Mesothelial cell of epicardium (in vitro differentiated cells): Measurements from ENCODE around the gene FAM193A. TPM values are rescaled to one million over a fixed set of nuclear protein-coding genes. Genes with fewer than 3 reads are reported as not detected.
"Not testable (repeated sequence)": the region's sequence is repeated elsewhere in the genome, so short reads cannot be mapped to it uniquely, and the experiment has no call there.

Experiments used
- DNase-seq, 2 experiments: peaks; one replicate each; pipeline ENCODE4 v3.0.0; 2021; ENCODE audit warnings: low spot score in 2 of 2; ENCODE audit not compliant: unreplicated experiment in 2 of 2
- H3K27ac Mint-ChIP-seq: 2 replicates; pipeline ENCODE4 v1.8.0; 2021; ENCODE audit warnings: mixed read lengths
- H3K27me3 Mint-ChIP-seq: 2 replicates; pipeline ENCODE4 v1.8.0; 2021; ENCODE audit warnings: low read depth, mixed read lengths
- H3K36me3 Mint-ChIP-seq: 2 replicates; pipeline ENCODE4 v1.8.0; 2021; ENCODE audit warnings: mixed read lengths
- H3K4me1 Mint-ChIP-seq: 2 replicates; pipeline ENCODE4 v1.8.0; 2021; ENCODE audit warnings: mixed read lengths
- H3K4me3 Mint-ChIP-seq: 2 replicates; pipeline ENCODE4 v1.8.0; 2021; ENCODE audit warnings: mild to moderate bottlenecking, moderate library complexity, mixed read lengths
- H3K9me3 Mint-ChIP-seq: 2 replicates; pipeline ENCODE4 v1.8.0; 2021; ENCODE audit warnings: mixed read lengths
- total RNA-seq: library from RNA; stranded (reverse); gene quantifications from 3 replicates; pipeline ENCODE4 v1.2.1, GENCODE V29; 2021
- TF ChIP-seq, protein P1 (sequence below): fragments of 200-600 bp; sonication (generic); IDR thresholded peaks from one replicate; pipeline ENCODE4 v1.5.0; 2021; ENCODE audit warnings: antibody characterized with exemption; ENCODE audit not compliant: unreplicated experiment

The FAM193A gene
- total RNA-seq, 1 donor from 2014 or later, result 48.1 TPM

DNA sequence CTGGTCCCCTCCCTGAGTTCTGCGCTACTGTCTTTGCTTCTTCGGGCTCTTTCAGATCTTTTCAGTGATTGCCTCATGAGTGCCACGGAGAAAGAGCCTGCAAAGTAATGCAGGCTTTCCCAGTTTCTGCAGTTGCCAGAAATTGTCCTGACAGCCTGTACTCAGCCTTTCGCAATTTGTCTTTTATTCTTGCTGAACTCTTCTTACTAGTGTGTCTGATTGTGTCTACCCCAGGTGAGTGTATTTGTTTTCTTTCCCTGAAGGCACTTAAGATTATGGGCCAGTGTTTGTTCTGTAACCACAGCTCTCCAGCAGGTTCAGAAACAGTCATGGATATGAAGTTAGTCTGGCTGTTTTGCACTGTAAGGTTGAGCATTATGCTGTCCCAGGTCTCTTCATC lies 47.1 kb downstream of the FAM193A start:
- DNase-seq, result no peak
- TF ChIP-seq, protein P1, sequence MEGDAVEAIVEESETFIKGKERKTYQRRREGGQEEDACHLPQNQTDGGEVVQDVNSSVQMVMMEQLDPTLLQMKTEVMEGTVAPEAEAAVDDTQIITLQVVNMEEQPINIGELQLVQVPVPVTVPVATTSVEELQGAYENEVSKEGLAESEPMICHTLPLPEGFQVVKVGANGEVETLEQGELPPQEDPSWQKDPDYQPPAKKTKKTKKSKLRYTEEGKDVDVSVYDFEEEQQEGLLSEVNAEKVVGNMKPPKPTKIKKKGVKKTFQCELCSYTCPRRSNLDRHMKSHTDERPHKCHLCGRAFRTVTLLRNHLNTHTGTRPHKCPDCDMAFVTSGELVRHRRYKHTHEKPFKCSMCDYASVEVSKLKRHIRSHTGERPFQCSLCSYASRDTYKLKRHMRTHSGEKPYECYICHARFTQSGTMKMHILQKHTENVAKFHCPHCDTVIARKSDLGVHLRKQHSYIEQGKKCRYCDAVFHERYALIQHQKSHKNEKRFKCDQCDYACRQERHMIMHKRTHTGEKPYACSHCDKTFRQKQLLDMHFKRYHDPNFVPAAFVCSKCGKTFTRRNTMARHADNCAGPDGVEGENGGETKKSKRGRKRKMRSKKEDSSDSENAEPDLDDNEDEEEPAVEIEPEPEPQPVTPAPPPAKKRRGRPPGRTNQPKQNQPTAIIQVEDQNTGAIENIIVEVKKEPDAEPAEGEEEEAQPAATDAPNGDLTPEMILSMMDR, result no peak

DNA sequence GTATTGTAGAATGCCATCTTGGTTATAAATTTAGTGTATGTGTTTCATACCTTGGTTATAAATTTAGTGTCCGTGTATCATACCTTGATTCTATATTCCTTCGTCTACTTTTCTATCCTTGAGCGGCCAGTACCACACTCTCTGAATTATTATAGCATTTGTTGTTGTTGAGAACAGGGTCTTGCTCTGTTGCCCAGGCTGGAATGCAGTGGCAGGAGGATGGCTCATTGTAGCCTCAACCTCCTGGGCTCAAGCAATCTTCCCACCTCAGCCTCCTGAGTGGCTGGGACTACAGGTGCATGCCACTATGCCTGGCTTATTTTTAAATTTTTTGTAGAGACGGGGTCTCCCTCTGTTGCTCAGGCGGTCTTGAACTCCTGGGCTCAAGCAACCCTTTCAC lies 50.1 kb downstream of the FAM193A start:
- H3K27ac Mint-ChIP-seq, result no peak overlapping the region
- peaks cover 4% of the 10 kb centered on the region for H3K36me3 Mint-ChIP-seq
- no peak overlapping the region for H3K4me3 Mint-ChIP-seq
- H3K4me1 Mint-ChIP-seq, result peaks cover 21% of the 10 kb centered on the region
- TF ChIP-seq, protein P1, result no peak
- DNase-seq, result no peak
- H3K9me3 Mint-ChIP-seq, result no peaks in the 10 kb centered on the region
- no peaks in the 10 kb centered on the region for H3K27me3 Mint-ChIP-seq

More for the DNA sequence above, 47.1 kb downstream of the FAM193A start:
- H3K9me3 Mint-ChIP-seq, result peaks cover 12% of the 10 kb centered on the region
- no peaks in the 10 kb centered on the region for H3K27me3 Mint-ChIP-seq
- peak overlapping the region; percentile 7 for H3K4me3 Mint-ChIP-seq
- H3K36me3 Mint-ChIP-seq, result peaks cover 19% of the 10 kb centered on the region
- H3K27ac Mint-ChIP-seq, result peak overlapping the region; percentile 53
- H3K4me1 Mint-ChIP-seq, result peaks cover 12% of the 10 kb centered on the region

DNA sequence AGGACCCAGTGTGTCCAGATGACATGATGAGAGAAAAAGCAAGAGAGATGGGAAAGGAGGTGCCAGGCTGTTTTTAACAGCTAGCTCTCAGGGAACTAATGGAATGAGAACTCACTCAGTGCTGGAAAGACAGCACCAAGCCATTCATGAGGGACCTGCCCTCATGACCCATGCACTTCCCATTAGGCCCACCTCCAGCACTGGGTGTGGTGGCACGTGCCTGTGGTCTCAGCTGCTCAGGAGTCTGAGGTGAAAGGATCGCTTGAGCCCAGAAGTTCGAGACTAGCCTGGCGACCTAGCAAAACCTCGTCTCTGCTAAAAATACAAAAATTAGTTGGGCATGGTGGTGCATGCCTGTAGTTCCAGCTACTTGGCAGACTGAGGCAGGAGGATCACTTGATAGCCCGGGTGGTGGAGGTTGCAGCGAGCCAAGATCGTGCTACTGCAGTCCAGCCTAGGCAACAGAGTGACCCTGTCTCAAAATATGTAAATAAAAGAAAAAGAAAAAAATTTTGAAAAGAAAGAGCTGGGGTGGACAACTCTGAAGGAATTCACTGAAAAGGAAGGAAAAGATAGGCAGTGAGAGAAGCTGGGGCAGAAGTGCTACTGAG lies 50.9 kb downstream of the FAM193A start:
- no peak overlapping the region for H3K27ac Mint-ChIP-seq
- no peak overlapping the region for H3K4me3 Mint-ChIP-seq
- H3K36me3 Mint-ChIP-seq, result peaks cover under 1% of the 10 kb centered on the region
- H3K27me3 Mint-ChIP-seq, result no peaks in the 10 kb centered on the region
- peaks cover 21% of the 10 kb centered on the region for H3K4me1 Mint-ChIP-seq
- TF ChIP-seq, protein P1, result no peak
- no peak for DNase-seq
- H3K9me3 Mint-ChIP-seq, result no peaks in the 10 kb centered on the region

DNA sequence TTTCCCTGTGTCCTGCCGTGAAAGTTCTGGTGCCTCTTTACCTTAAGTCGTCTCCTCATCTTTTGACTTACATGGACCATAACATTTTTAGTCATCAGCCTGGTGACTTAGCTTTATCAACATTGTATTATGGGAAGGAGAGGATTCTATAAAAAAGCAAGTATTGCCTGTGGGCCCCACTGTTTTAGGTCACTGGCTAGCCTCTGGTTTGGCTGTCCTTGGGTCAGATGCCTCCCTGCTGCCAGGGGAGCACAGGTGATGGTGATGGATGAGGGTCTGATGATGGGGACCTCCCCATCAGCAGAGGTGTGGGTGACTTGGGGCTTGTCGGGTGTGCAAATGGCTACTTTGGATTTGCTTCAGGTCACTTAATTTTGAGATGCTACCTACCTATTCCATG lies 51.8 kb downstream of the FAM193A start:
- H3K4me1 Mint-ChIP-seq, result peaks cover 15% of the 10 kb centered on the region
- TF ChIP-seq, protein P1, result no peak
- DNase-seq, result no peak
- no peaks in the 10 kb centered on the region for H3K36me3 Mint-ChIP-seq
- H3K27ac Mint-ChIP-seq, result no peak overlapping the region
- no peaks in the 10 kb centered on the region for H3K27me3 Mint-ChIP-seq
- H3K4me3 Mint-ChIP-seq, result no peak overlapping the region
- H3K9me3 Mint-ChIP-seq, result no peaks in the 10 kb centered on the region

DNA sequence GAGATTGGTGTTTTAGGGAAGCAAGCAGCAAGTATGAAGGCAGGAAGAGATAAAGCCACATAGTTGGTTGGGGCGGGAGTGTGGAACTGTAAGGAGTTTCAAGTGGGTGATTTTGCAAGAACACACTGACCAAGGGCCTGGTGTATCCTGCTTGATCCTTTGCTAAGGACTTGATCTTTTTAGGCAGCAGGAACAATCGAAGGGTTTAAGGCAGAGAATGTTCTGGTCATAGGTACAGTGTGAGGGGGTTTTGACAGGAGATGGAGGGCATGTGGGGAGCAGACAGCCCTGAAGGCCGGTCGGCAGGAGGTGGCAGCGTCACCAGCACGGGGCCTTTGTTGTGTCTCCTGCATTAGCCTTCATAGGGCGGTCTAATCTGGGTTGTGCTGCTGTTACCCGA lies 54.7 kb downstream of the FAM193A start:
- no peaks in the 10 kb centered on the region for H3K27me3 Mint-ChIP-seq
- DNase-seq, result no peak
- H3K9me3 Mint-ChIP-seq, result no peaks in the 10 kb centered on the region
- peaks cover 15% of the 10 kb centered on the region for H3K4me1 Mint-ChIP-seq
- TF ChIP-seq, protein P1, result no peak
- peak overlapping the region; percentile 70 for H3K27ac Mint-ChIP-seq
- H3K4me3 Mint-ChIP-seq, result no peak overlapping the region
- no peaks in the 10 kb centered on the region for H3K36me3 Mint-ChIP-seq

DNA sequence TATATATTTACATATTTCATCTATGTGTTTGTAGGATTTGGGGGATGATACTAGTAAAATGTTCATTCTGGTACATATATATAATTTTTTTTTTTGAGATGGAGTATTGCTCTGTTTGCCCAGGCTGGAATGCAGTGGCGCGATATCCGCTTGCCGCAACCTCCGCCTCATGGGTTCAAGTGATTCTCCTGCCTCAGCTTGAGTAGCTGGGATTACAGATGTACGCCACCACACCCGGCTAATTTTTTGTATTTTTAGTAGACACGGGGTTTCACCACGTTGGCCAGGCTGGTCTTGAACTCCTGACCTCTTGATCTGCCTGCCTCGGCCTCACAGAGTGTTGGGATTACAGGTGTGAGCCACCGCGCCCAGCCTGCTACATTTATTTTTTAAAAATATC lies 55.6 kb downstream of the FAM193A start:
- H3K27ac Mint-ChIP-seq, H3K4me3 Mint-ChIP-seq, H3K9me3 Mint-ChIP-seq, H3K36me3 Mint-ChIP-seq, H3K27me3 Mint-ChIP-seq, DNase-seq: not testable (repeated sequence)
- peaks cover 20% of the 10 kb centered on the region for H3K4me1 Mint-ChIP-seq
